Immature natural killer cell (primary cell): ENCODE data around the gene C2CD2. TPM values are rescaled to one million over a fixed set of nuclear protein-coding genes. Genes with fewer than 3 reads are reported as not detected.

ENCODE experiments used
- DNase-seq, 3 donors: peaks; one replicate each; pipeline ENCODE4 v3.0.0; 2022; ENCODE audit warnings: mixed read lengths in 1 of 3
- H3K27ac Mint-ChIP-seq, 6 donors: one replicate each; pipeline ENCODE4 v1.8.0; 2020; ENCODE audit warnings: mixed read lengths in 6 of 6, mild to moderate bottlenecking in 5 of 6, inconsistent platforms in 4 of 6, moderate library complexity in 3 of 6
- H3K27me3 Mint-ChIP-seq, 3 donors: one replicate each; pipeline ENCODE4 v1.8.0; 2020 to 2021; ENCODE audit warnings: low read depth in 3 of 3, mild to moderate bottlenecking in 3 of 3, mixed read lengths in 3 of 3, moderate library complexity in 3 of 3, inconsistent platforms in 1 of 3
- H3K36me3 Mint-ChIP-seq, 3 donors: one replicate each; pipeline ENCODE4 v1.8.0; 2020; ENCODE audit warnings: mixed read lengths in 3 of 3, inconsistent platforms in 2 of 3, mild to moderate bottlenecking in 2 of 3
- H3K4me1 Mint-ChIP-seq, 2 donors: one replicate each; pipeline ENCODE4 v1.8.0; 2020; ENCODE audit warnings: inconsistent platforms in 2 of 2, mild to moderate bottlenecking in 2 of 2, mixed read lengths in 2 of 2, moderate library complexity in 1 of 2
- H3K4me3 Mint-ChIP-seq, 5 donors: one replicate each; pipeline ENCODE4 v1.8.0; 2020; ENCODE audit warnings: mild to moderate bottlenecking in 5 of 5, mixed read lengths in 5 of 5, inconsistent platforms in 3 of 5, moderate library complexity in 3 of 5
- H3K9me3 Mint-ChIP-seq, 6 donors: one replicate each; pipeline ENCODE4 v1.8.0; 2020; ENCODE audit warnings: mild to moderate bottlenecking in 6 of 6, mixed read lengths in 6 of 6, inconsistent platforms in 4 of 6, moderate library complexity in 3 of 6
- polyA plus RNA-seq, 3 donors: library from polyadenylated mRNA; unstranded; fragments of 300-500 nt; fragmentation: Illumina TruSeq; gene quantifications; one replicate each; pipeline ENCODE4 v1.2.3, GENCODE V29; 2021

Gene C2CD2
- polyA plus RNA-seq, 3 donors from 2014 or later: 2.1 TPM; not detected in 1

- Mint-ChIP-seq H3K27me3 (peaks cover 0 to 1% (median 0%) of the 10 kb centered on the region in 3 donors), H3K4me1 (no peaks in the 10 kb centered on the region), H3K9me3 (no peaks in the 10 kb centered on the region), H3K36me3 (peaks cover 7 to 25% (median 10%) of the 10 kb centered on the region in 3 donors), H3K27ac (no peak overlapping the region), H3K4me3 (no peak overlapping the region)
- no peak for DNase-seq
Measured at GRCh38 chr21:41848533-41848932, 105.3 kb downstream of the C2CD2 start.

GRCh38 chr21:41847066-41847804 is 106.6 kb downstream of the C2CD2 start:
- Mint-ChIP-seq H3K27ac (no peak overlapping the region), H3K27me3 (peaks cover 0 to 2% (median 1%) of the 10 kb centered on the region in 3 donors), H3K4me1 (no peaks in the 10 kb centered on the region), H3K4me3 (no peak overlapping the region), H3K36me3 (peaks cover 0 to 15% (median 5%) of the 10 kb centered on the region in 3 donors), H3K9me3 (no peaks in the 10 kb centered on the region)
- no peak for DNase-seq

- no peak for DNase-seq
- no peaks in the 10 kb centered on the region for H3K9me3 Mint-ChIP-seq
- H3K4me1 Mint-ChIP-seq: no peaks in the 10 kb centered on the region
- peaks cover 0 to 15% (median 5%) of the 10 kb centered on the region in 3 donors for H3K36me3 Mint-ChIP-seq
- H3K27ac Mint-ChIP-seq: no peak overlapping the region
- H3K4me3 Mint-ChIP-seq: no peak overlapping the region
- peaks cover 0 to 2% (median under 1%) of the 10 kb centered on the region in 3 donors for H3K27me3 Mint-ChIP-seq
Measured at GRCh38 chr21:41846536-41846935, 107.3 kb downstream of the C2CD2 start.

DNA sequence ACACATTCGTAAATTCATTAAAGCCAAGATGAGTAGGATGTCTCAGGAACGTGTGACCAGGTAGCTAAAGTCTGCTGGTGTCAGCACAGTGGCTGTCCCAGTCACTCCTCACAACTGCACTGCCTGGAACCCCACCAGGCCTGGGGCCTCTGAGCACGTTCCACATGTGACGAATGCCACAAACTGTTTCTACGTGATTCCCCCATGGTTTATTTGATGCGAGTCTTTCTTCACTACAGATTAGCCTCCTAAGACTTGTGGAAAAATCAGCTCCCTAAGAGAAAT is 107.8 kb downstream of the C2CD2 start:
- no peaks in the 10 kb centered on the region for H3K4me1 Mint-ChIP-seq
- H3K36me3 Mint-ChIP-seq: peaks cover 4 to 19% (median 11%) of the 10 kb centered on the region in 3 donors
- no peak for DNase-seq
- peaks cover 0 to 2% (median 0%) of the 10 kb centered on the region in 3 donors for H3K27me3 Mint-ChIP-seq
- H3K4me3 Mint-ChIP-seq: no peak overlapping the region
- no peak overlapping the region for H3K27ac Mint-ChIP-seq
- no peaks in the 10 kb centered on the region for H3K9me3 Mint-ChIP-seq

GRCh38 chr21:41845310-41846032 is 108.3 kb downstream of the C2CD2 start:
- peaks cover 10 to 20% (median 16%) of the 10 kb centered on the region in 3 donors for H3K36me3 Mint-ChIP-seq
- H3K27ac Mint-ChIP-seq: no peak overlapping the region
- no peaks in the 10 kb centered on the region for H3K4me1 Mint-ChIP-seq
- H3K4me3 Mint-ChIP-seq: no peak overlapping the region
- peaks cover 0 to 2% (median 0%) of the 10 kb centered on the region in 6 donors for H3K9me3 Mint-ChIP-seq
- H3K27me3 Mint-ChIP-seq: peaks cover 0 to 2% (median 0%) of the 10 kb centered on the region in 3 donors
- DNase-seq: no peak

- no peak for DNase-seq
- Mint-ChIP-seq H3K36me3 (peaks cover 12 to 24% (median 23%) of the 10 kb centered on the region in 3 donors), H3K9me3 (peaks cover 0 to 5% (median 0%) of the 10 kb centered on the region in 6 donors), H3K27ac (no peak overlapping the region), H3K4me1 (no peaks in the 10 kb centered on the region), H3K27me3 (peaks cover 0 to 2% (median 0%) of the 10 kb centered on the region in 3 donors), H3K4me3 (no peak overlapping the region)
Measured at GRCh38 chr21:41843584-41843983, 110.2 kb downstream of the C2CD2 start.

GRCh38 chr21:41840880-41841279 is 112.9 kb downstream of the C2CD2 start:
- DNase-seq: no peak
- Mint-ChIP-seq H3K4me1 (no peaks in the 10 kb centered on the region), H3K27me3 (peaks cover 0 to 2% (median 0%) of the 10 kb centered on the region in 3 donors), H3K9me3 (peaks cover 0 to 5% (median 0%) of the 10 kb centered on the region in 6 donors), H3K36me3 (peaks cover 21 to 37% (median 33%) of the 10 kb centered on the region in 3 donors), H3K4me3 (no peak overlapping the region), H3K27ac (no peak overlapping the region)

- no peak for DNase-seq
- Mint-ChIP-seq H3K9me3 (peaks cover 0 to 5% (median 0%) of the 10 kb centered on the region in 6 donors), H3K4me1 (no peaks in the 10 kb centered on the region), H3K27ac (no peak overlapping the region), H3K27me3 (peaks cover 0 to 2% (median 0%) of the 10 kb centered on the region in 3 donors), H3K4me3 (no peak overlapping the region), H3K36me3 (peaks cover 21 to 38% (median 33%) of the 10 kb centered on the region in 3 donors)
Measured at GRCh38 chr21:41839387-41840000, 114.3 kb downstream of the C2CD2 start.

DNA sequence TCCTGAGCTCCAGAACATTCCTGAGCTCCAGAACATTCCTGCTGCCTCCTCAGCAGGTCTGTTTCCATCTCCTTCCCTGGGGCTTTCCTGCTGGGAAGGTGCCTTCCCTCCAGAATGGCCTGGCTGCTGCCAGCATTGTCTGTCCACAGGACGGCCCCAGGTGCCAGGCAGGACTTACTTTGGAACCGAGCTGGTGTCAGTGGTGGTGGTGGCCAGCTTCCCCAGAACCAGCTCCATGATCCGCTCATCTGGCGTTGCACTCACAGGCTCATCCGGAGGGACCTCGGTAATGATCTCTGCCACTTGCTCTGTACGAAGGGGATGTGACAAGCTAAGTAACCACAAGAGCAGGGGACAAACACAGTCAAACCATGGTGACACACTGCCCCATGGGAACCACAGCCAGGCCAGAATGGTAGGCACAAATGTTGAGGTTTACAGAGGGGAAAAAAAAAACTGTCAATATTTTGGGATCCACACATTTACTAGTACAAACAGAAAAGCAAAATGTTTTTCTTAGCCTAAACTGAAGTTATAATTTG is 116.0 kb downstream of the C2CD2 start:
- DNase-seq: no peak
- H3K4me1 Mint-ChIP-seq: no peaks in the 10 kb centered on the region
- peaks cover 21 to 38% (median 32%) of the 10 kb centered on the region in 3 donors for H3K36me3 Mint-ChIP-seq
- H3K27me3 Mint-ChIP-seq: no peaks in the 10 kb centered on the region
- no peak overlapping the region for H3K27ac Mint-ChIP-seq
- H3K4me3 Mint-ChIP-seq: no peak overlapping the region
- H3K9me3 Mint-ChIP-seq: peaks cover 0 to 5% (median 0%) of the 10 kb centered on the region in 6 donors

DNA sequence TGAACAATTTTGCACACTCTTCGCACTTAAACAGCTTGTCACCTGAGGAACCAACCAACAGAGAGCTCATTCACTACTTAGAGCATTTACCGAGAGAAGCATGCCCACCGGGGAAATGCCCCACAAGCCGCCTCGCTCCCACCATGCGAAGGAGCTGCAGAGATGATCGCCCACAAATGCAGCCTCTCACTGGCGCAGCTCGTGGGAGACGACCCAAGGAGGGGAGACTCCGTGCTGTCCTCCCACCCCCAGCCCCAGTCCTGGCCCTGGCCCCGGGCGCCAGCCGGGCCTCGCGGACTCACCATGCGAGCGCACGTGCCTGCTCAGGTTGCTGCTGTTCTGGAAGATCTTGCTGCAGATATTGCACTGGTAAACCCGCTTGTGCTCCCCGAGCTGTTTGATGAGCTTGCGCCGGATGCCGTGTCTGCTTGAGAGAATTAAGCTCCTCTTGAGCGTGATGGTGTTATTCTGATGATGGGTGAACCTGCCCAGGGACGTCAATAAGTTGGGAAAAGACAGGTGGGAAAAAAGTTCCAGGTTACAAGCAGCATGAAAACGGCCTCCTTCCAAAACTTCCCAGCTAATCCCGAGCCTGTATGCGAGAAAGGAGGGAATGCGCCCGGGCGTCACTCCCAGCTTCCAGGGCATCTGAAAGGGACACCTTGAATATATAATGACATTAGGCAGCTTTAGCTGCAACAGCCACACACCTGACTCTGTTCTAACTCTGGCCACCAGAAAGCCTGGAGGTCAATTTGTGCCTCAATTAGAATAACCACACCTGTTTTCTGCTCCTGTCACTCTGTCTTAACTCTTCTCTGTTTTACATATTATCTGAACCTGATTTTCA is 117.4 kb downstream of the C2CD2 start:
- Mint-ChIP-seq H3K27ac (no peak overlapping the region), H3K9me3 (peaks cover 0 to 5% (median 0%) of the 10 kb centered on the region in 6 donors), H3K36me3 (peaks cover 21 to 37% (median 31%) of the 10 kb centered on the region in 3 donors), H3K27me3 (no peaks in the 10 kb centered on the region), H3K4me3 (no peak overlapping the region), H3K4me1 (no peaks in the 10 kb centered on the region)
- DNase-seq: no peak

GRCh38 chr21:41835711-41836154 is 118.1 kb downstream of the C2CD2 start:
- H3K27ac Mint-ChIP-seq: no peak overlapping the region
- peaks cover 0 to 5% (median 0%) of the 10 kb centered on the region in 6 donors for H3K9me3 Mint-ChIP-seq
- H3K4me3 Mint-ChIP-seq: no peak overlapping the region
- H3K4me1 Mint-ChIP-seq: no peaks in the 10 kb centered on the region
- no peak for DNase-seq
- peaks cover 14 to 30% (median 24%) of the 10 kb centered on the region in 3 donors for H3K36me3 Mint-ChIP-seq
- H3K27me3 Mint-ChIP-seq: no peaks in the 10 kb centered on the region
